ENCODE data around the gene ZNF783.
A peak's percentile ranks its signal among the peaks of the same experiment; 100 is the strongest.
"Not testable (repeated sequence)": the region's sequence is repeated elsewhere in the genome, so short reads cannot be mapped to it uniquely, and the experiment has no call there.

ZNF783 gene

GRCh38 chr7:149228831-149229471 is 33.0 kb upstream of the ZNF783 start:
- Histone ChIP-seq H3K9me3 (ENCODE audit: insufficient read depth, low read length) (no peaks in the 10 kb centered on the region), H3K36me3 (ENCODE audit: insufficient read depth, insufficient read length, low read length) (peaks cover 26% of the 10 kb centered on the region), H3K27me3 (ENCODE audit: insufficient read depth, insufficient read length) (no peaks in the 10 kb centered on the region), H3K4me3 (ENCODE audit: insufficient read length, low read depth) (no peak overlapping the region), H3K9ac (ENCODE audit: insufficient read length, low read depth) (no peak overlapping the region), H3K4me1 (ENCODE audit: insufficient read depth, insufficient read length) (no peaks in the 10 kb centered on the region)
- DNase-seq (ENCODE audit: low read depth, low spot score), result no peak
- no peak for TF ChIP-seq ZNF274 (IDR thresholded peaks at IDR 0.05; ENCODE audit: low read depth, low read length)
- no peak for TF ChIP-seq YY1 (IDR thresholded peaks at IDR 0.05; ENCODE audit: insufficient read depth, insufficient read length)

- H3K9me3 ChIP-seq (ENCODE audit: insufficient read depth, low read length), result no peaks in the 10 kb centered on the region
- DNase-seq (ENCODE audit: low read depth, low spot score), result no peak
- H3K4me1 ChIP-seq (ENCODE audit: insufficient read depth, insufficient read length), result no peaks in the 10 kb centered on the region
- H3K9ac ChIP-seq (ENCODE audit: insufficient read length, low read depth), result no peak overlapping the region
- TF ChIP-seq YY1 (IDR thresholded peaks at IDR 0.05; ENCODE audit: insufficient read depth, insufficient read length) (no peak), SUZ12 (IDR thresholded peaks at IDR 0.05; ENCODE audit: extremely low read depth, insufficient read depth, insufficient read length) (no peak), ZNF274 (IDR thresholded peaks at IDR 0.05; ENCODE audit: low read depth, low read length) (no peak)
- H3K4me3 ChIP-seq (ENCODE audit: insufficient read length, low read depth), result no peak overlapping the region
- H3K27me3 ChIP-seq (ENCODE audit: insufficient read depth, insufficient read length), result no peaks in the 10 kb centered on the region
- H3K36me3 ChIP-seq (ENCODE audit: insufficient read depth, insufficient read length, low read length), result peaks cover 20% of the 10 kb centered on the region
Observed at GRCh38 chr7:149229526-149229925, 32.5 kb upstream of the ZNF783 start.

GRCh38 chr7:149232362-149232761 is 29.6 kb upstream of the ZNF783 start:
- TF ChIP-seq SUZ12 (IDR thresholded peaks at IDR 0.05; ENCODE audit: extremely low read depth, insufficient read depth, insufficient read length) (no peak), YY1 (IDR thresholded peaks at IDR 0.05; ENCODE audit: insufficient read depth, insufficient read length) (no peak), ZNF274 (IDR thresholded peaks at IDR 0.05; ENCODE audit: low read depth, low read length) (no peak)
- H3K27me3 ChIP-seq (ENCODE audit: insufficient read depth, insufficient read length), result peaks cover 4% of the 10 kb centered on the region
- no peaks in the 10 kb centered on the region for H3K9me3 ChIP-seq (ENCODE audit: insufficient read depth, low read length)
- DNase-seq (ENCODE audit: low read depth, low spot score), result no peak
- no peak overlapping the region for H3K9ac ChIP-seq (ENCODE audit: insufficient read length, low read depth)
- H3K4me1 ChIP-seq (ENCODE audit: insufficient read depth, insufficient read length), result no peaks in the 10 kb centered on the region
- no peaks in the 10 kb centered on the region for H3K36me3 ChIP-seq (ENCODE audit: insufficient read depth, insufficient read length, low read length)
- no peak overlapping the region for H3K4me3 ChIP-seq (ENCODE audit: insufficient read length, low read depth)

- not testable (repeated sequence) for H3K9ac ChIP-seq (ENCODE audit: insufficient read length, low read depth); DNase-seq (ENCODE audit: low read depth, low spot score); H3K9me3 ChIP-seq (ENCODE audit: insufficient read depth, low read length); H3K4me3 ChIP-seq (ENCODE audit: insufficient read length, low read depth); H3K4me1 ChIP-seq (ENCODE audit: insufficient read depth, insufficient read length); H3K36me3 ChIP-seq (ENCODE audit: insufficient read depth, insufficient read length, low read length); H3K27me3 ChIP-seq (ENCODE audit: insufficient read depth, insufficient read length)
Observed at GRCh38 chr7:149233655-149234204, 28.3 kb upstream of the ZNF783 start.

- Histone ChIP-seq H3K36me3 (ENCODE audit: insufficient read depth, insufficient read length, low read length) (no peaks in the 10 kb centered on the region), H3K9me3 (ENCODE audit: insufficient read depth, low read length) (no peaks in the 10 kb centered on the region), H3K4me1 (ENCODE audit: insufficient read depth, insufficient read length) (no peaks in the 10 kb centered on the region), H3K4me3 (ENCODE audit: insufficient read length, low read depth) (no peak overlapping the region), H3K27me3 (ENCODE audit: insufficient read depth, insufficient read length) (peaks cover 9% of the 10 kb centered on the region), H3K9ac (ENCODE audit: insufficient read length, low read depth) (no peak overlapping the region)
- no peak for DNase-seq (ENCODE audit: low read depth, low spot score)
- TF ChIP-seq ZNF274 (IDR thresholded peaks at IDR 0.05; ENCODE audit: low read depth, low read length) (no peak), YY1 (IDR thresholded peaks at IDR 0.05; ENCODE audit: insufficient read depth, insufficient read length) (no peak), SUZ12 (IDR thresholded peaks at IDR 0.05; ENCODE audit: extremely low read depth, insufficient read depth, insufficient read length) (no peak)
Observed at GRCh38 chr7:149237502-149237901, 24.5 kb upstream of the ZNF783 start.

GRCh38 chr7:149238051-149238450 is 23.9 kb upstream of the ZNF783 start:
- Histone ChIP-seq H3K27me3 (ENCODE audit: insufficient read depth, insufficient read length) (peaks cover 9% of the 10 kb centered on the region), H3K36me3 (ENCODE audit: insufficient read depth, insufficient read length, low read length) (no peaks in the 10 kb centered on the region), H3K4me1 (ENCODE audit: insufficient read depth, insufficient read length) (no peaks in the 10 kb centered on the region), H3K4me3 (ENCODE audit: insufficient read length, low read depth) (no peak overlapping the region), H3K9ac (ENCODE audit: insufficient read length, low read depth) (no peak overlapping the region), H3K9me3 (ENCODE audit: insufficient read depth, low read length) (no peaks in the 10 kb centered on the region)
- DNase-seq (ENCODE audit: low read depth, low spot score), result no peak
- TF ChIP-seq ZNF274 (IDR thresholded peaks at IDR 0.05; ENCODE audit: low read depth, low read length), result no peak
- no peak for TF ChIP-seq SUZ12 (IDR thresholded peaks at IDR 0.05; ENCODE audit: extremely low read depth, insufficient read depth, insufficient read length)
- no peak for TF ChIP-seq YY1 (IDR thresholded peaks at IDR 0.05; ENCODE audit: insufficient read depth, insufficient read length)

- no peaks in the 10 kb centered on the region for H3K9me3 ChIP-seq (ENCODE audit: insufficient read depth, low read length)
- no peaks in the 10 kb centered on the region for H3K4me1 ChIP-seq (ENCODE audit: insufficient read depth, insufficient read length)
- H3K27me3 ChIP-seq (ENCODE audit: insufficient read depth, insufficient read length), result peaks cover 9% of the 10 kb centered on the region
- H3K4me3 ChIP-seq (ENCODE audit: insufficient read length, low read depth), result peak within 1 kb of the TSS; percentile 90
- TF ChIP-seq ZNF274 (IDR thresholded peaks at IDR 0.05; ENCODE audit: low read depth, low read length), result no peak
- no peak for TF ChIP-seq SUZ12 (IDR thresholded peaks at IDR 0.05; ENCODE audit: extremely low read depth, insufficient read depth, insufficient read length)
- TF ChIP-seq YY1 (IDR thresholded peaks at IDR 0.05; ENCODE audit: insufficient read depth, insufficient read length), result no peak
- DNase-seq (ENCODE audit: low read depth, low spot score), result peak; percentile 90
- peak within 1 kb of the TSS; percentile 91 for H3K9ac ChIP-seq (ENCODE audit: insufficient read length, low read depth)
- no peaks in the 10 kb centered on the region for H3K36me3 ChIP-seq (ENCODE audit: insufficient read depth, insufficient read length, low read length)
Observed at GRCh38 chr7:149239345-149240143, 22.5 kb upstream of the ZNF783 start, which contains the start of gene ZNF212. Gene ZNF212 (plus strand): TSS chr7:149239651. CDS start chr7:149239779, 128 bp downstream.
